Eye (tissue), 1 donor: ENCODE results near the gene NCOR2.

Experiments used
- DNase-seq: peaks from one replicate; pipeline ENCODE4 v3.0.0-alpha.2; 2015

The NCOR2 gene

DNA sequence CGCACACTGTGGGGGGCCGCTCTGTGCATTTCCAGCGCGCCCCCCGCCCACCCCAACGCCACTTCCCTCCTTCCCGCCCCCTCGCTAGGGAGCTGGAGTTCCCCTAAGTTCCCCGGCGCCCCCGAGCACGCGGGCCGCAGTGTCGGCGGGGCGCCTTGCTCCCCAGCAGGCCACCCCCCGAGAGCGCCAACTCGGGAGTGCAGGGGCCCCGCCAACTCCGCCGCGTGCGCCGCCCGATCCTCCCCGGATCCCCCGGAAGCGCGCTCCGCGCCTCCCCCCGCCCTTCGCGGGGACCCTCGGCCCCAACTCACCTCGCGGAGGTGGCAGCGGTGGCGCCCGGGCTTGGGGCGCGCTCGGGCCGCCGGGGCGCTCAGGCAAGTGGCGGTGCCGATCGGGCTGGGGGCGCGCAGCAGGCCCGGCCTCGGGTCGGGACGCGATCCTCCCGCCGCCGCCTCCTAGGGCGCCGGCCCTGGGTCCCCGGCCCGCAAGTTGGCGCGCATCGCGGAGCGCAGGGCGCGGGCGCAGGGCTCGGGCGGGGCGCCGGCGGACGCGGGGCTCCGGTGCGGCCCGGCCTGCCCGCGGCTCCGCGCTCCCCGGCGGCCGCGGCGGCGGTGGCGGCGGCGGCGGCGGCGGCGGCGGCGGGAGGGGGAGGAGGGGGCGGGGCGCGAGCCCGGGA, at the start of gene NCOR2:
NCOR2 (minus strand) TSS at position 616 of the 676 bp plus-strand sequence. CDS start 72,361 bp downstream, outside the sequence.
- DNase-seq, result peak; percentile 68

DNA sequence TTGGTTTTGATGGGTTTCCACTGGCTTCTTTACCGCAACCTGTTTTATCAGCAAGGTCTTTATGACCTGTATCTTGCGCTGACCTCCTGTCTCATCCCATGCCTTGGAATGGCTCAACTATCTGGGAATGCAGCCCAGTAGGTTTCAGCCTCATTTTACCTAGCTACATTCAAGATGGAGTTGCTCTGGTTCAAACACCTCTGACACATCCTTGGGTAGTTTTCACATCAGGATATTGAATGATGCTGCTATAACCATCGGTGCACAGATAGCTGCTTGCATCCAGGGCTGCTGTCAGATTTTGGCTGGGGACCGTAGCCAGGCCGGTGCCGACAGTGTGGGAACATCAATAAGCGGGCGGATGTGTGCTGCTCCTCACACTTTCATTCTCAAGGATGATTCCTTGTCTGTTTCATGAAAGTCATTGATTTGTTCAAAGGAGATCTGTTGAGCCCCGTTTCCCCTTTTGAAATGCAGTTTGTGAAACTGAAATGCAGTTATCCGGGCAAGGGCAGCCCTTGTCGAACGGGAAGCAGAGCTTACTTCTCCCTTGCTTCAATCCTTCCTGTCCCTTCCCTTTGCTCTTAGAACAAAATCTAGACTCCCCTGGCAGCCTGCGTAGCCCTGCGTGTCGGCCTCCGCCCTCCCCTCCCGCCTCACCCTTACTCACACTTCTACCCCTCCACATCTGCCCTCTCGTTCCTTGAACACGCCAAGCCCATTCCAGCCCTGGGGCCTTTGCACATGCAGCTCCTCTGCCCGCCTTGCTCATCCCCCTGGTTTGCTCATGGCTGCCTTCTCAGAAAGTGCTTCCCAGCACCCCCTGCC, 49.2 kb upstream of the NCOR2 start:
- no peak for DNase-seq

DNA sequence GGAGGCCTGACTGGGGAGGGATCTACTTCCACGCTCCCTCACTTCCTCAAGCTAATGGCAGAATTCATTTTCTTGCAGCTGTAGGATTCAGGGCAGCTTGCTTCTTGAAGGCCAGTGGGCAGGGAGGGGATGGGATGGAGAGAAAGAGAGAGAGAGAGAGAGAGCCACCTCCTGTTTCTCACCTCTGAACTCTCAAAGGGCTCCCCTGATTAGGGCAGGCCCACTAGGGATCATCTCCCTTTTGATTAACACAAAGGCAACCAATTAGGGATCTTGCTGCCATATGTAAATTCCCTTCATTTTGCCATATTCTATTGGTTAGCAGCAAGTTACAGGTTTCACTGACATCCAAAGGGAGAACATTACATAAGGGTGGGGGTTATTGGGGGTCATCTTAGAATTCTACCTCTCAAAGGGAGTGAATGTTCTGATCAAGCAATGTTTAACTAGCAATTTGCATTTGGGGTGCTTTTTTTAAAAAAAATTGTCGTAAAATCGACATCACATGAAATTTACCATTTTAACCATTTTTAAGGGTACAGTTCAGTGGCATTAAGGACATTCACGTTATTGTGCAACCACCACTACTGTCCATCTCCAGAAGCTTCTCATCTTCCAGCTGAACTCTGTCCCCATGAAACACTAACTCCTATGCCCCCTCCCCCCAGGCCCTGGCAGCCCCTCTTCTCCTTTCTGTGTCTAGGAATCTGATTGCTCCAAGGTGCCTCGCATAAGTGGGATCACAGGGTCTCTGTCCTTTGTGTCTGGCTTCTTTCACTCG, 47.3 kb upstream of the NCOR2 start:
- DNase-seq, result no peak

DNA sequence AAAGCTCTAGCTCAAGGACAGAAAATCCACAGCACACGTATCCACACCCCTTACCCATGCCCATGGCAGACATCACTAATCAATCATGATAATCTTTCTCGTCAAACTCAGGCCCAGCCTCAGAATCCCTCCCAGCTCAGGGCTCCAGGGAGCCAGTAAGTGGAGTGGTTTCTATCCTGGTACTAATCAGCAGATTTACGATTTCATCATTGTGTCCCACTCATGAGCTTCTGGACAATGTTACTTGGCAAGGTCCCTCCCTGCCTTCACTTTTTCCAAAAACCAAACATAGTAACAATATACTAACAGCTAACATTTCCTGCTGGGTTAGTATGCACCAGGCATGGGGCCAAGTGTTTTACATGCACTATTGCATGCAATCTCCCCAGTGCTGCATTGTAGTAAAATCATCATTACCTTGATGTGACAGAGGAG, 45.8 kb upstream of the NCOR2 start:
- DNase-seq, result peak; percentile 26

DNA sequence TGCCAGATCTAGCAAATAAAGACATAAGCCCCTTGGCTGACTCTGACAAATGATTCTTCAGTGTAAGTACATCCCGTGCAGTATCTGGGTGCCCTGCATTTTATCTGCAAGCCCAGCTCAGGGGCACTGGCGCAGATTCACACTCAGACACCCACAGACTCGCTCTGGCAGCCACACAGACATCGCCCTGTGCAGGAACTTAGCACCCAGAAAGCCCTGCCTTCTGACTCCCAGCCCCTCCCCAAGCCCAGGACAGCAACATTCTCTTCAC, 44.9 kb upstream of the NCOR2 start:
- DNase-seq, result no peak

DNA sequence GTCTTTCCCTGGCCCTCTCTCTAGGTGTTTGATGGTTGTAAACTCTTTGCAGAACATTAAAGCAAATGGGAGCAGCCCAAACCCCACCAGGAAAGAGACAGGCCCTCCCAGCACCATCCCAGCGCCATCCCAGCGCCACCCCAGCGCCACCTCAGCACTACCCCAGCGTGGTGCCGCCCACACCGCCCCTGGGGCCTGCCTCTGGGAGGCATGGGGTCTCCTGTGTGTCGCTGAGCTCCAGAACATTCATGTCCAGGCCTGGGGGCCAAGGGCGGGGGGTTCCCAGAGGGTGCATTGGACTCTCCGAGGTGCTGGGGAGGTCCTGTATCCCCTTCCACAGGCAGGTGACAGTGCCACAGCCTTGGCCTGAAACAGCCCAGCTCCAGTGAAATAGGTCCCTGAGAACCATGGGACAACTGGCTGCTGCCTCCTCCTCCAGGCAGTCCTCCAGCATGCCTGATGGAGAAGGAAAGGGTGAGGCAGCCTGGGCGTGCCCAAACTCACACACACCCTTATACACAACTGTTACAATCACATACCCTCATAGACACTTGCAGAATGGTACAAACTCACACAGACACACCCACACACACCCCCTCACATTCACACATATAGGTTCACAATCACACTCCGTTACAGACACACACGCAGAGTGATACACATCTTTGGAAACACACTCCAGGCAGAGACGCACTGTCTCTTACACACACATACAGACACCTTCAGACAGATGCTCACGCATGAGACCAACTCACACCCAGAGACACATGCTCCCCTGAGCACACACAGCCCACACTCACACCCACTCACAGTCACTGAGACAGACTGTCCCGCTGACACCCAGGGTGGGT, 44.4 kb upstream of the NCOR2 start:
- no peak for DNase-seq

DNA sequence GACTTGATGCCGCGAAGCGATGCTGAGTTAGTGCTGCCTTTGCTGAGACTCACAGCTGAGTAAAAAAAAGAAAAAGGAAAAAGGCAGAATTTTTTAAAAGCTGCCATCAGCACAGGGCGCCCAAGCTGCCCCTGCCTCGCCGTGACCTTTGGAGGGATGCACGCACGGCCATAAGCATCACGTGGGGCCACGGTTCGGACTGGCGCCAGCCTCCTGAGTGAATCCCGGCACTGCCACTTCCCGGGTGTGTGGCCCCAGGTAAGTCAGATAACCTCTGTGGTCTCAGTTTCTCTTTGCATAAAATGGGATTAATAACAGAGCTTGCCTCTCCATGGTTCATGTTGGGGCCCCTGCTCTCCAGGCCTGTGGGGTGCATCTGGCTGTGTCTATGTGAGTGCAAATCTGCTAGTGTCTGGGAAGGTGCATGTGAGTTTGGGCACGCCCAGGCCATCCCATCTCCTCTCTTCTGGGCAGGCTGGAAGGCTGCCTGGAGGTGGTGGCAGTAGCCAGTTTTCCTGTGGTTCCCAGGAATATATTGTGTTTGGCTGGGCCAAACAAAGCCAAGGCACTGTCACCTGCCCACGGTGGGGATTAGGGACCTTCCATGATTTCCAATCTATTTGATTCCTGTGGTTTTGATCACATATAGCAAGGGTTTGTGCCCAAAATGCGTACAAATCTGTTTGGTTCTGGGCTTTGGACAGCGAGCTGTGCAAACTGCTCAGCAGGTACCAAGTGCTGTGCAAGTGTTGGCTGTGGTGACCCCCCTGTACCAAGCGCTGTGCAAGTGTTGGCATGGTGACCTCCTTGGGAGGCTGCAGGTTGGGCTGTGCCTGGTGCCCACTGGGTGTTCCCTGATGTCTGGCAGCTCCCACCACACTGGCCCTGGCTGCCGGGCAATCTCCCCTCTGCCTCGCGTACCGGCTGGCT, 43.5 kb upstream of the NCOR2 start:
- no peak for DNase-seq

DNA sequence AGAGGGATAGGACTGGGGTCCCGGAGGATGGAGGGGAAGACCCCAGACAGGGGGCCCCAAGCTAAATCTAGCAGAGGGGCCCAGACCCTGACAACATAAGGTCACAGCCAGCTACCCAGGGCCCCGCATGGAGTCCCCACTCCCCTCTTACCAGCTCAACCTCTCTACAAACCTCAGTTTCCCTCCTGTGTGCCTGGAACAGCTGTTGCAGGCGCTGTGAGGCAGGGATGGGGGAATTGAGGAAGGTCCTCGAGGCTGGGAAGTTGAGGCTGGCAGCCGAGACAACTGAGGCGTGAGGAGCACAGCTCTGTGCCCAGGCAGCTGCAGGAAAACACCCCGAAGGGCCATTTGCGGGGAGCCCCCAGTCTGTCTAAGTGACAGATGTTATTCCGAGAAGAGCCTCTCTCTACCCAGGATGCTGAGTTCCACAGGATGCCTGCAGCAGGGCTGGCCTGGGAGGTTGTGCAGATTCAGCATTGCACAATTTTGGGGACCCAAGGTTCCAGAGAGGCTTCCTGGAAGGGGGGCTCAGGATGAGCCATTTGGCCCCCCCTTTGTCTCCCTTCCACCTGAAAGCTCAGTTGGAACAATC, 42.7 kb upstream of the NCOR2 start:
- no peak for DNase-seq

DNA sequence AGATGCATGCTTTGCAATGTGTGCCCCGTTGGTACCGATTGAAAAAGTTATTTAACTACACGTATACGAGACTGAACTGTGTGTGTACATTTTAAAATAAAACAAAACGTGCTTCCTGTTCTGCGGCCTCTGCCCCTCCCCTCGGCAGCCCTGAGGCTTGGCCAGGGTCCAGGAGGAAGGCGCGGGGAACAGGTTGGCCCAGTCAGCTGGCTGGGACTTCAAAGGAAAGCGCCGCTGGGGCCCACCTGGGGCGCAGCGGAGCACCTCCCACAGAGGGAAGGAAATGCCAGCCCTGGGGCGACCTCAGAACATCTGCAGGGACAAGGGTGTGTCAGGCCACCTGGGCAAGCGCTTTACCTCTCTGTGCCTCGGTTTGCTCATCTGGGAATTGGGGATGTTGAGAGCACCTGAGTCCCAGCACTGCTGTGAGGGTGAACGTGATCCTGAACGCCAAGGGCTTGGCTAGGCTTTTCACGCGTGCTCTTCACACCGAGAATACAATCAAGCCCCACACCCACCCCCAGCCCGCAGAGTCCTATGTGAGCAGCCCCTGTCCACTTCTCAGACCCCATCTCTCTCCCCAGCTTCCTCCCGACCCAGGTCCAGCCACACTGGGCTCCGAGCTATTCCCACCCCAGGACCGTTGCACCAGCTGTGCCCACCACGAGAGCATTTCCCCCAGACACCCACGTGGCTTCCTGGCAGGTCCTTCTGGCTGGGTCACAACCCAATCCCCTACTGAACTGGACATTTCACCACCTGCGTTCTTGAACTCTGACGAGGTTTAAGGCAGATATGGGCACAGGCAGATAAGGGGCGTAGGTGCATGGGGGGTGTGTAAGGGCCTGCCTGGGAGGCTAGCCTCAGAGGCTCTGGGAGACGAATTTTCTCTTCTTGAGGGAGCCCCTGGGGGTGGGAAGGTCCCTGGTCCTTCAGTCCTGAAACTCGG, 41.9 kb upstream of the NCOR2 start:
- DNase-seq, result peak; percentile 78

DNA sequence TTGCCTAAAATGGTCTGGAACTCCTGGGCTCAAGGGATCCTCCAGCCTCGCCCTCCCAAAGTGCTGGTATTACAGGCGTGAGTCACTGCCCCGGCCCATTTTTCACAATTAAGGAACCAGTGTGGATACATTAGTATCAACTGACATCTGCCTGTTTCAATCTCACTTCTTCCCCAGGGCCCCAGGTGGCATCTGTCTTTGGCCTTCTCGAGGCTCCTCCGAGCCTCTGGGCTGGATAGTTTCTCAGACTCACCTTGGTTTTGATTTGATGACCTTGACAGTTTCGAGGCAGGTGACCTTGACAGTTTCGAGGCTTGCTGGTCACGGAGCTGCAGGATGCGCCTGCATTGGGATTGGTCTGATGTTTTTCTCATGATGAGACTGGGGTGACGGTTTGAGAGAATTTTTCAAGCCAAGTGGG, 41.0 kb upstream of the NCOR2 start:
- DNase-seq, result no peak

DNA sequence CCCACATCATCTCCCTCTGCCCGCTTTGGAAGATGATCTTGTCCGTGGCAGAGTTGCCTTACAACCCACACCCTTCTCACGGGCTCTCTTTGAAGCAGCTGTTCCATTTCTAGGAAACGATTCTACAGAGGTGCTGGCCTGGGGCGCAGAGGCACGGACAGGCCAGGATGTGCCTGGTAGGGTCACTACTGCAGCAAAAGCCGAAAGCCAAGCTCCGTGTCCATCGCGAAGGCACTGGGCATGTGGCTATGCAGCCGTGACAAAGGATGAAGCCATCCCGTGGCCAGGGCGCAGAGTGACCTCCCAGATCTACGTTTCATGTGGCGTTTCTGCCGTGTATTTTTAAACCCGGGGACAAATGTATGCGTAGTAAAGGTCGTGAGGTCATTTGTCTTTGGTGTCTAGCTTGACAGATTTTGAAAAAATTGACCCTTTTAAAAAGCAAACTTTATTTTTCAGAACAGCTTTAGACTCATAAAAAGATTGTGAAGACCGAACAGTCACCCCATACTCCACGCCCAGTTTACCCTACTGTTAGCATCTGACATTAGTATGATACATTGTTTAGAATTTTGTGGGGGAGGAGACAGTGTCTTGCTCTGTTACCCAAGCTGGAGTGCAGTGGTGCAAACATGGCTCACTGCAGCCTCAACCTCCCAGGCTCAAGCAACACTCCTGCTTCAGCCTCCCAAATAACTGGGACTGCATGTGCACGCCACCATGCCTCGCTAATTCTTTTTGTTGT, 40.4 kb upstream of the NCOR2 start:
- no peak for DNase-seq

DNA sequence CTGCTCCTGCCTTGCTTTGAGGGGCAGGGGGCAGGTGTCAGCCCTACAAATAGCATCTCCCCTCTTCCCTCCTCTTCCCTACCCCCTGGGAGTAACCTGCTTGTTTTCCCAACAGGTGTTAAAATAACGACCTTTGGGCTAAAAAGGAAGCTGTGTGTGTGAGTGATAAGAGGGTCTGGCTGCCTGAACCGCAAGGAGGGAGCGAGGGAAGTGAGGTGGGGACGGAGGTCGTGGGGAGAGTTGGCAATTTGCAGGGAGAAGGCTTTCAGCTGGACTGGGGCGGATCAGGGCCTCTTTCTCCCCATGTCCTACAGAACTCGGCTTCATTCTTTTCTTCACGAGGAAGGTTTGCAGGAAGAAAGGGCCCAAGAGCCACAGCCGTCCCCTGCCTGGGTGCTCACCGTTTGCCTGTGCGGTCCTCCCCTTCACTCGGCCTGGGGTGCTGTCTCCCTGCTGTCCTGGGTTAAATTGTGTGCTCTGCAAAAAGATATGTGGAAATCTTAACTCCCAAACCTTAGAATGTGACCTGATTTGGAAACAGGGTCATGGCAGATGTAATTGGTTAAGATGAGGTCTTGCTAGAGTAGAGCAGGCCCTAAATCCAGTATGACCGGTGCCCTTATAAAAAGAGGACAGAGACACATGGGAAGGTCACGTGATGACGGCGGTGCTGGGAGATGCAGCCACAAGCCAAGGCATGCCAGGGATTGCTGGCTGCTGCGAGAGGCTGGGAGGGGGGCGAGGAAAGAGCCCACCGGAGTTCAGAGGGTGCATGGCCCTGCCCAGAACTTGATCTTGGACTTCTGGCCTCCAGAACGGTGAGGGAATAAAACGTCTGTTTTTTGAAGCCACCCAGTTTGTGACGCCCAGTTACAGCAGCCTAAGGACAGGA, 38.7 kb upstream of the NCOR2 start:
- DNase-seq, result no peak

DNA sequence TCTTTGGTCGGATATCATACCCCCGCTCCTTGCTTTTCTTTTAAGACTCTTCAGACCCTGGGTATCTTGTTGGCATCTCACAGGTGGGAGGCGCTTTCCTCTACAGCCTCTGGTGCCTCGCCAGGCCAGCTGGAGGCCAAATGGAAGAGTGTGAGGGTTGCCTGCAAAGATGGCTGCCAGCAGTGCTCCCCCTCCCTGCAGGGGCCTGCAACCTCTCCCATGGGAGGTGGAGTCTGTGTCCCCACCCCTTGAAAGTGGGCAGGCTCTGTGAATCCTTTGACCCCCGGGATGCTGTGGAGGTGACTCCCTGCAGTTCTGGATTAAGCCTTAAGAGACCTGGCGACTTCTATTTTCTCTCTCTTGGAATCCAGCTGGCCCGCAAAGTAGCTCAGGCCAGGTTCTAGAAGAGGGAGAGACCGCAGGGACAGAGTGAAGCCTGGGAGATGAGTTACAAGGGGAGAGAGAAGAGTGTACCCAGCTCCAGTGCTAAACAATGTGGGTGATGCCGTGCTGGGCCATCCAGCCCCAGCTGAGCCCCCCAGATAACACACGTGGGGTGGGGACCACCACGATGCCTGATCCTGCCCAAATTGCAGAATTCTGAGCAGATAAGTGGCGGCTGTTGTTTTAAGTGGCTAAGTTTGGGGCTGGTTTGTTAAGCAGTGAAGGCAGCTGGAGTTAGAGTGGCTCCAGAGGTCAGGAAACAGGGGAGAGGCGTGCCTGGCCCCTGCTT, 37.9 kb upstream of the NCOR2 start:
- DNase-seq, result no peak

DNA sequence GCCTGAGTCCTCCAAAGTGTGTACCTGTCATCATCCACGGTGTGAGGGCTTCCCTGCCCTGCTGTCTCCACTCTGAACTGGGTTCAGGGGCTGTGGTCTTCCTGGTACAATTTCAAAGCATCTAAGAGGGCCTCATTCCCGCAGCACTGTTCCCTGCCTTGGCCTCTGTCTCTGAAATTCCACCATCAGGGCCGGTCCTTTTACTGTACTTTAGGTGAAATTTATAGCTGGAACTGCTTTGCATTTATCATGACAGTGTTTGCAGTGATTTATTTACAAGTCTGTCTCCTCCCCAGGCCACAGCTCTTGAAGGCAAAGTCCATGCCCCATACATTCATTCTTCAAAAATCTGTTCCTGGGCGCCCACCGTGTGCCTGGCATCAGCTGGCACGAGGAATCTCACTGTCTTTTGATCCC, 36.9 kb upstream of the NCOR2 start:
- no peak for DNase-seq

DNA sequence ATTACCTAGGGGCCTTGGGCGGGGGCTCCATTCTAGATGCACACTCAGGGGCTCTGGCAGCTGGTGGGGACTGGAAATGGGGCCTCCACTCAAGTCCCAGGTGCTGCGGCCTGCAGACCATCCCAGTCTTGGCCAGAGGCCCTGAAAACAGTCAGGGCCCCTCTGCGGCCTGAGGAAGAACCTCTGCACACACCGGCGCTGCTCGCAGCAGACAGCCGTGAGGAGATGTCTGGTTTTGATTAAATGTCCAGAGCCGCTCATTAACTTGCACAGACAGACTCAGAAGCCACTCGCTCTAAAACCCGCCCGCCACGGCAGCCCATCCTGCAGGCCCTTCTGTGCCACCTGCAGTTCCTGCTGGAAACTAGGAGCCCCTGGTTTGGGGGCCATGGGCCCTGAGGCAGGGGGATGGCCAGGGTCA, 36.4 kb upstream of the NCOR2 start:
- peak; percentile 53 for DNase-seq

DNA sequence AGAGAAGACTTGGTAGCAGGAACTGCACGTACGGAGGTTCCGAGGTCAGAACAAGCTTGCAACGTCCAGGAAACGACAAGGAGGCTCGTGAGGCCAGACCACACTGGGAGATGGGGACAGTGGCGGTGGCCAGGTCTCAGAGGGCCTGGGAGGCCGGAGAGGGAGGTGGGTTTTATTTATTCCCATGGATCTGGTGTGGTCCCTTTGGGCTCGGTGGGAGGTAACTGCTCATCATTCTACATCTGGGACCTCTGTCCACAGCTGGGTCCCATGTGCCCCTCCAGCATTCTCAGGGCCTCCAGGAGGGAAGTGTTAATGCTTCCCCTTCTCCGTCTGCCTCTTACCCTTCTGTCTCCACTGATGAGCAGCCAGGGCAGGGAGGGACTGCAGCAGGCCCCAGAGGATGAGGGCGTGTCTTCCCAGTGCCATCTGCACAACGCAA, 35.7 kb upstream of the NCOR2 start:
- no peak for DNase-seq

DNA sequence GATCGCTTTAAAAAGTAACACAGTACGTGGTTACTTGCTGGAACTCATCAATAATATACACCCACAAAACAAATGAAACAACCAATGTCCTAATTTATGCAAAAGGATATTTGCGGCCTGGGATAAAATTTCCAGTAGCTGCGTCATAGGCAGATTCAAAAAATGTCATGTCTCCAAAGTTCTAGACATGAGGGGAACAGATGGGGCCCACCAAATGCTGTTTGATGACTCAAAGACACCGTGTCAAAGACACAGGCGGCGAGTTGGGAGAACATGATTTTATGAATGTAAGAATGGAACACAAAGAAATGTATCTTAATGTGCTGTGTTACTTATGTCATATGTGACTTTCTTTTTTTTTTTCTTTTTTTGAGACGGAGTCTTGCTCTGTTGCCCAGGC, 34.3 kb upstream of the NCOR2 start:
- DNase-seq, result no peak
